CD1c-positive myeloid dendritic cell (primary cell): ENCODE data around the gene AIPL1.

Source experiments
- DNase-seq: peaks from one replicate; pipeline ENCODE4 v3.0.0-alpha.2; 2016; ENCODE audit errors: extremely low spot score

The AIPL1 gene

DNA sequence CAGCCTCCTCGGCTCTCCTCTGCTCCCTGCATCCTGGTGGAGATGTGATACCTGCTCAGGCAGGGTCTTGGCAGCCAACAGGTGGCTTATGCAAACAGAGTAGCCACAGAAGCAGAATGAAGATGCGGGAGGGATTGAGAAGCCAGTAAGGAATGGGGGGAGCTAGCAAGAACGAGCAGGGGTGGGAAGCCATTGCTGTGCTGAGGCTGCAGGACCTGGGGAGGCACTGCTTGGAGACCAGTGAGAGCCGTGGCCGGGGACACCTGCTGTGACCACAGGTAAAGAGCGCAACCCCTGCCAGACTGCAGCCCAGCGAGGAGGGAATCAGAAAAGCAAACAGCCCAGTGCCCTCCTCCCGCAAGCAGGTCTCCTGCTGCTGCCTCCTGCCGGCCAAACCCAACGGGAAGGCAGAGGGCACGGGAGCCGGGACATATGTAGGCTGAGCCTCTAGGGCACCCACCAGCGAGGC lies 14.7 kb downstream of the AIPL1 start:
- peak; percentile 14 for DNase-seq

DNA sequence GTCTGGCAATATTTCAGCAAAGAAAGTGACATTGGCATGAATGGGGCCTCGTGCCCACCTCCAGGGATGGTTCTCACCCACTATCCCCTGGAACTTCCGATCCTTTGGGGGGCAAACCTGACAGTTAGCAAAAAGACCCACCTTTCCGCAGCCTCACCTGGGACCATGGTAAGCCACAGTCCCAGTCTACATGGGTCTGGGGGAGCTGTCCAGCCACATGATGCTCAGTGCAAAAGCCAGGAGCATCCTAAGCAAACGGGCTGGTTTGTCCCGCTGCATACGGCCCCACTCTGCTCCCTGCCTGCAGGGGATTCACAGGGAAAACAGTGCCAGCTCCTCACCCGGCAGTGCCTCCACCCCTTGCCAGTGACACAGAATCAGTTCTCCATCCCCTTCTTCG lies 19.3 kb downstream of the AIPL1 start:
- DNase-seq, result no peak

DNA sequence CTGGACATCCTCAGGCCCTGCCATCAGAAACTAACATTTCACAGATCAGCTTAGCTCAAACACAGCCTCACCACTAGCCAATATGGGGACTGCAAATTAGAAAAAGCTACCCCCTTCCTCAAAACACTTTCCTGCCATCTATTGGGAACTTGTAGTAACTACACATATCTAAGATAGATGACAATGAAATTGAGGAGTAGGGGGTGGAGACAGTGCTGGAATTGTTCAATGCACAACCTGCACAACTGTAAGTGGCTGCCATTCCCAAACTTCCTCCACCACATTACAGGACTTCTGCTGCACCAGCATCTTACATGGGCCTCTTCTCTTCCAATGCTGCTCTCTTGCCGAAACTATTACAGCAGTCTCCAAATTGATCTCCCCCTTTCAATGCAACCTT lies 21.9 kb downstream of the AIPL1 start:
- peak; percentile 28 for DNase-seq

DNA sequence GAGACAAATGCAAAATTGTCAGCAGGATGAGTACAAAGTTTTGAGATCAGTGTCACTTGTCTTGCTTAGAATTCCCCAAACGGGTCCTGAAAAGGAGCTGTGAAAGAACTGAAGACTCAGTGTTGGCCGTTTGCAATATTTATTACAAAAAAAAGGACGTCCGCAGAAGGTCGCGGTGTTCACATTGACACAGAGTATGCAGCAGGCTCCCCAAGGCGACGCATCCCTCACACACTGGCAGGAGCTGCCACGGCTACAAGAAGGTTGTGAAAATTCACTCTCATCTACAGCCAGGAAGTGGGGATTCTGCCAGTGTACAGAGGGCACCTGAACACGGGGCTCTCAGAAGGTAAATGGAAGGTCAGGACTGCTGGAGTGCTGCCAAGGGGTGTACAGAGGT lies 26.2 kb downstream of the AIPL1 start:
- no peak for DNase-seq

DNA sequence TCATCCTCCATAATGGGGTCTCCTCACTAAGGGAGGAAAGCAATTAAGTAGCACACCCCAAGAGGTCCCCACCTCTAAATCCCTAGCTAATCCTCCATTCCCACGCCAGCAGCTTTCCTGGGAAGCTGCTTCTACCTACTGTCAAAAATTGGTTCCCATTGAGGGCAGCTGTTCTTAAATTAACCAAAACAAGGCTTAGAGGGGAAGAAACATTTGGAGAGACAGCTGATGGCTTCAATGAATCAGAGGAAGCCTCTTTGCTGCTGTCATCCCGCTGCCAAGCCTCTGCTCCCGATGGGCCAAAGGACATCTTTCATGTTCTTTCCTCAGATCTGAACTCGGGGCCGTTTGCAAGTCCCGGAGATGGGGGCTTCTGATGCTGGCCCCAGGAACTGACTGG lies 26.6 kb downstream of the AIPL1 start:
- DNase-seq, result no peak

DNA sequence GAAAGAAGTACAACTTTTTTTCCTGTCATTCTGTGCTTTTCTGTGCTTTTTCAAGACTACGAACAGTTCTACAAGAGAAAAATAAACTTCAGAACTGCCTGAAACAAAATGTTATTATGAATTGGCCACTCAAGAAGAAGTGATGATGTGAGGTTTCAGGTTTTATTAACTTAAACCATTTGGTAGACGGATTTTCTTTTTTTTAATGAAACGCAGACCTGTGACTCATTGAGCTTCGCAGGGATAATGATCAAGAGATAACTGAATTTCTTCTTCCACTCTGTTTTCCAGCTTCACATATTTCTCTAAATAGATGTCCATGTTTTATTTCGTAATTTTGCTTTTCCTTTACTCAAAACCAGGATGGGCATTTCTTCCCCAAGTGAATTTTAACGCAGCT lies 32.7 kb downstream of the AIPL1 start:
- DNase-seq, result no peak

DNA sequence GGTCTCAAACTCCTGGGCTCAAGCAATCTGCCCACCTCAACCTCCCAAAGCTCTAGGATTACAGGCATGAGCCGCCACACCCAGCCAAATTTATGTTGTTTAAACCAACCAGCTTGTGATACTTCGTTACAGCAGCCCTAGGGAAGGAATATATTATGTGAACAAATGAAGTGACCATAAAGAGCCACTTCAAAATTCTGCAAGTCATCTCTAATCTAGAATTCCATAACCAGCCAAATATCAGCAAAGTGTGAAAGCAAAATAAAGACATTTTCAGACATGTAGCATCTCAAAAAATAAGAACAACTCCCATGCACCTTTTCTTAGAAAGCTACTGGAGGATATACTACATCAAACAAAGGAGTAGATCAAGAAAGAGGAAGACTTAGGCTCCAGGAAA lies 36.0 kb downstream of the AIPL1 start:
- no peak for DNase-seq

DNA sequence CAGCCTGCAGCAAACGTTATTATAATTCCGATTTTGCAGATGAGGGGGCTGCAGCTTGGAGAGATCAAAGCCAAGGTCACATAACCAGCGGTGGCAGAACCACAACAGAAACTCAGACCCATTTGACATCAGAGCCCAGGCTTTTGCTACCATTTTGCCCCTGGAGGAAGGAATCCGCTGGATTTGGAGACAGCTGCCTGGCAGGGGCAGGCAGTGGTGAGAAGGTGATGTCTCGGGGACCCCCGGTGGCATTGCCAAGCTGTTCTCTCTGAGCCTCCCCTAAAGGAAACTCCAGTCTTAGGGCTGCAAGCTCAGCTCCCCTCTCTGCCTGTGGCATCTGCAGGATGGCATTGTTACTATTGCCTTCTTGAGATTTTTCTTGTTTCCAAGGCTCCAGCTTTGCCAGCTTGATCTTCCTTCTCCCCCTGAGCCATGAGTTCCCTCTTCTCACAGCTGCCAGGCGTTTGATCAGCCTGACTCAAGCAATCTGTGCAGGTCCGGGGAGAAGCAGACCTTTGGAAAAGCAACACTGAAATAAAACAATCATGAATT lies 40.8 kb downstream of the AIPL1 start:
- no peak for DNase-seq

- DNase-seq, result no peak
These were observed 41.5 kb downstream of the AIPL1 start for GRCh38 chr17:6393351-6393952.

DNA sequence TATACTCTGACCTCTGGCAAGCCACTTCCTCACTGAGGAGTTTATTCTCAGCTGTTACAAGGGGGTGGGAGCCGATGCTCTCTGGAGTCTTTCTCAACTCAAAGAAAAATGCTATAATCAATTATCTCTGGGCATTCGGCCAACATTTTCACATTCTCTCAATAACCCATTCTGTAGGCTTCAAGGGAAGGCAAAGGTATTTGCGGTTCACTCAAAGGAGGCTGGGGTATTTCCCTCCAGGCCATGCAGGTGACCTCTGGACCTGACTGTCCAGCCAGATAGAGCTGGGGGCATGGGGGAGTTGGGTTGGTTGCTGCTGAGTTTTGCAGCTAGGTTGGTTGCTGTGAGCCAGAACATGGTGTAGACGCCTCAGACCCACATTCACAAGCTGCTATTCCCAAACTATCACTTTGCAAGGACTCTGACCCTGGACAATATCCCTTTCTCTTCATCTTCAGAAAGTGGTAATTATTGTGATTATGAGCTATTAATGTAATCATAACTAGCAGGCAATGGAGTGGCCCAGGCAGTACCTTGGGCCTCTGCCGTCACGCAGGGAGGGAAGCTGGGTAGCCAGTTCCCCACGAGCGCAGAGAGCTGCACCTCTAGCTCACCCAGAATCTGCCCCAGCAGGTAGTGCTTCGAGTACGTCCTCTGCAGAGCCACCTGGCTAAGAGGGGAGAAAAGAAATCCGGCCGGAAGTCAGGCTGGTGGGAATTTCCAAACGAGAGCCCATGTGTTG lies 42.1 kb downstream of the AIPL1 start:
- DNase-seq, result no peak

GRCh38 chr17:6388416-6388815 lies 46.5 kb downstream of the AIPL1 start:
- no peak for DNase-seq

DNA sequence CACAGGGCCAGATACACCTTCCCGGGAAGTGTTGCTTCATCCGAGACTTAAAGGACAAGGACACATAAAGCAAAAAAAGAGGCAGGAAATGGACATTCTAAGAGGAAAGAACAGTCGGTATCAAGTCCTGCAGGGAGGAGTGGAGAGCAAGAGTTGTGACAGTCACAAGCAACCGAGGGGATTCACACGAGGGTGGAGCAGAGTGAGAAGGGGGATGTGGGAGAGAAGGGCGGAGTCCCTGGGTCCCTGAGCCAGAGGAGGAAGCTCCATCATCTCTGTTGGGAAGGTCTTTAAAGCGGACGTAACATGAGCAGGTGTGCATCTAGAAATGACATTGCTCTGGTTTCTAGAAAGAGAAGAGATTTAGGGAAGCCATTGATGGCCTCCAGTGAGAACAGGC lies 47.1 kb downstream of the AIPL1 start:
- DNase-seq, result no peak

DNA sequence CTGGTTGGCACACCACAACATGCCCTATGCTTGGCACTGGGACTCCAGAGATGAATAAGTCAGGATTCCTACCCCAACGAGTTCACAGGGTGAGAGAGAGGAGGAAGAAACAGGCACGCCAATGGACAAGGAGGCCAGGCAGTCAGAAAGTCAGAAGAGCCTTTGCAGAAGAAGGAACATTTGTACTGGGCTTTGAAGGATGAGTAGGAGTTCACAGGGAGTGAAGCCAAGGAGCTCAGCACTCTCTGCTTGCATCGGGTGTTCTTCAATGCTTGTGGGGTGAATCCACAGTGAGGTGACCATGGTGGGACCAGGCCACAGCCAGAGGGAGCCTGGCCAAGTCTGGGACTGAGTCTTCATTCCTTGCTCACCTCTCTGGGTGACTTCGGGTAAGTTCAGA lies 47.5 kb downstream of the AIPL1 start:
- DNase-seq, result no peak

DNA sequence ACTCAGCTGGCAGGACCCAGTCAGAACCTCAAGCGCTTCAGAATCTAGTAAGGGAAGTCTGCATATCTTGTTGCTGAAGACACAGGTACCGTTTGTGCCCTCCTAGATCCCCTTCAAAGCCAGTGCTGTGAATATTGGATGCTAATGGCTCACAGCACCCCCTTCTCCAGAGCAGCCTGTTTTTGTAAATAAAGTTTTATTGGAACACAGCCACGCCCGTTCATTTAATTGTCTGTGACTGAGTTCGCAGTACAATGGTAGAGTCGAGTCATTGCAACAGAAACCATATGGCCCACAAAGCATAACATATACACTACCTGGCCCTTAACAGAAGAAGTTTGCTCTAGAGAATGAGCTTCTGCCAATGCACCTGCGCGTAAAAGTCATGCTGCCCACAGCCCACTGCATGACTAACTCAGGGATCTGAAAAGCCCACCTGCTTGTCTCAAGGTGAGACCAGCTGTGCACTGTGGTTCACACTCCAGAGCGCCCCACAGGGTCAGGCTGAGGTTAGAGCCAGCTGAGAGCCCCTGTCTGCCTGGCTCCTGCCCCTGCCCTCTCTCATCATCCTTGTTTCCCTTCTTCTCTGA lies 48.8 kb downstream of the AIPL1 start:
- DNase-seq, result no peak

DNA sequence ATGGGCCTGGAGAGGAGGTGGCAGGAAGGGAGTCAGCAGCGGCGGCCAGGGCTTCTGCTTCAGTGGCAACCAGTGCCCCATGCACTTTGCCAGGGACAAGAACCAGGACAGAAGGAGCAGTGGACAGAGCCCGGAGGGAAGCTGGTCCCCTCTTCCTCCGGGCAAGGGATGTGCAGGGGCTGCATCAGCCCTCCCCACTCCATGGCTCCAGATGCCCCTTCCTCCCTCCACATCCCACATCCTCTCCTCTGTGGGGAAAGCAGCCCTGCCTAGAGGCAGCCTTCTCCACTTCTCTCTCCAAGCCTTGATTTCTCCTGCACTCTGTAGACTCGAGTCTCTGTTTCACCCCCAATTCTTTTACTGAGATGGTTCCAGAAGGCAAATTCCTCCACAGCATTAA lies 50.4 kb downstream of the AIPL1 start:
- DNase-seq, result no peak

- no peak for DNase-seq
These were observed 53.1 kb downstream of the AIPL1 start for GRCh38 chr17:6381526-6382465.

DNA sequence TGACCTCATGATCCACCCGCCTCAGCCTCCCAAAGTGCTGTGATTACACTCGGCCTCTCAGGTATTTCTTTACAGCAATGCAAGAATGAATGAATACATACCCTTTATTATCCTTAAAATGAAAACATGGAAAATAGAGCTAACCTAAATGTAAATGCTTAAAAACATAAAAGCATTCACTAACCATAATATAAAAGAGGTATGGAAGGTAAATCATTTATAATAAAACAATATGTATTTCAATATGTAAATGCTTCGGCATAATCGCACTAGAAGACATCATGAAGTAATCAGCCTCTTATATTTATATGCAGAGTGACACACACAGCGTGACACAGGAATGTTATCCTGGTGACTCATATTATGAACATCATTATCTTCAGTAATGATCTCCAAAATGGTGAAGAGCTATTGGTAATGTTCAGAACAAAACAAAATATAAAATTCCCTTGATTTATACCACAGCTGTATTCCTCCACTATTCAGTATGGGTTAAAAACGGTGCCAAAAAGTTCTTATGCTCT lies 53.9 kb downstream of the AIPL1 start:
- DNase-seq, result no peak

DNA sequence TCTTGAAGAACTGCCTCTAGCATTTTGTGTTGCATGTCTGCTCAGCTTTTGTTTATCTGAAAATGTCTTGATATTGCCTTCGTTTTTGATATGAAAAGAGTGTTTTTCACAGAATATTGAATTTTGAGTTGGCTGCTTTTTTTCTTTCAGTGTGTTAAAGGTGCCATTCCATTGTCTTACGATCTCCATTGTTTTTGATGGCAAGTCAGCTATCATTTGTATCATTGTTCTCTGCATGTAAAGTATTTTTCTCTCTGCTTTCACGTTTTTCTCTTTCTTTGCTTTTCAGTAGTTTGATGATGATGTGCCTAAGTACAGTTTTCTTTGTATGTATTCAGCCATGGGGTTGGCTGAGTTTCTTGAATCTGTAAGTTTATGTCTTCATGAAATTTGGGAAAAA lies 57.0 kb downstream of the AIPL1 start:
- DNase-seq, result no peak

DNA sequence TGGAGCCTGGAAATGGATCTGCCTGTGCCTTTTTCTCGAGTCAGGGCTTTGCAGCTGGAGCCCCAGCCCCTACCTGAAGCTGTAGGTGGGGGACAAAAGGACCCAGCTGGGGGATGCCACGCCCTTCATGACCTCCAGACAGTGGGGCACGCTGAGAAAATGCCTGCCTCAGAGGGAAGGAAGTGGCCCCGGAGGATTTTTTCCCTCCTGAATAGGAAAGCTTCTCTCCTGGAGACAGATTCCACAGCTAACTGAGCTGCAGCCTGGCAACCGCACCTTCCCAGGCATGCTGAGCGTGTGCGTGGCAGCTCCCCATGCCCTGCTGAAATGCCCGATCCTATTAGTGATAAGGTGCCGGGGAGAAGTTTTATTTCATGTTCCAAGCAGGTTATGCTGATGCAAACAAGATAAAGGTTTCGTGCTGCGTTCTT lies 58.0 kb downstream of the AIPL1 start:
- DNase-seq, result no peak

- no peak for DNase-seq
These were observed 60.1 kb downstream of the AIPL1 start for GRCh38 chr17:6374761-6375312.

DNA sequence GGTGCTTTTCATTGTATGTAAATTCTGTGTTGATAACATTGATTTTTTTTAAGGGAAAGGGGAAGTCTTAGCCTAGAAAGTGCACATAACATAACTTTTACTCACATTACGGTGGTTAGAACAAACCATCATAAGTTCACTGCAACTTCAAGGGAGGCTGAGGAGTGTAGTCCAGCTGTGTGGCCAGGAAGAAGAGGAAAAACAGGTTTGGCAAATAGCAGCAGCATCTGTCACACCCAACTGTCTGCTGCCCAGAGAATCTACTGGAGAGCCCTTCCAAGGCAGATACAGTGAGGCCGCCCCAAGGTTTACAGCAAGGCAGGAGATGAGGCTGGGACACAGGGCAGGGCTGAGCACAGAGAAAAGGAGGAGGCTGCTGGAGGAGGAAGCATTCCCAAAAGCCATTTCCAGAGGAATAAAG lies 60.6 kb downstream of the AIPL1 start:
- no peak for DNase-seq
